OCI-LY3 (cell line): ENCODE data around the gene IGFN1.
"Not testable (repeated sequence)": the region's sequence is repeated elsewhere in the genome, so short reads cannot be mapped to it uniquely, and the experiment has no call there.

Experiments used
- H2AFZ ChIP-seq: fragments of 200-600, 300-600 bp; shearing (Covaris generic); 2 replicates; pipeline ENCODE4 v1.6.0; 2014; ENCODE audit warnings: antibody characterized with exemption, low read depth, low read length
- H3K27ac ChIP-seq: fragments of 200-600, 300-600 bp; sonication (generic); 2 replicates; pipeline ENCODE4 v1.5.1; 2014; ENCODE audit warnings: mild to moderate bottlenecking, low read length, moderate library complexity, mixed read lengths
- H3K27me3 ChIP-seq: fragments of 200-600, 300-600 bp; sonication (generic); 2 replicates; pipeline ENCODE4 v1.6.1; 2014; ENCODE audit warnings: low read depth, low read length, mixed read lengths
- H3K36me3 ChIP-seq: fragments of 200-600, 300-600 bp; sonication (generic); replicated peaks from 2 replicates; pipeline ENCODE3; 2014; ENCODE audit warnings: low read depth, low read length, mixed read lengths
- H3K4me1 ChIP-seq: fragments of 300-600, 200-600 bp; sonication (generic); 2 replicates; pipeline ENCODE4 v1.6.1; 2014; ENCODE audit warnings: low read length, mixed read lengths
- H3K4me2 ChIP-seq: fragments of 200-600, 300-600 bp; sonication (generic); 2 replicates; pipeline ENCODE4 v1.6.1; 2014; ENCODE audit warnings: low read length, mixed read lengths
- H3K4me3 ChIP-seq: fragments of 300-600, 200-600 bp; sonication (generic); 2 replicates; pipeline ENCODE4 v1.5.1; 2014; ENCODE audit warnings: antibody characterized with exemption, mild to moderate bottlenecking, low read length, moderate library complexity
- H3K79me2 ChIP-seq: fragments of 300-600, 200-600 bp; shearing (Covaris generic); 2 replicates; pipeline ENCODE4 v1.6.1; 2014; ENCODE audit warnings: mild to moderate bottlenecking, low read length, mixed read lengths
- H3K9ac ChIP-seq: fragments of 300-600, 200-600 bp; shearing (Covaris generic); 2 replicates; pipeline ENCODE4 v1.6.0; 2014; ENCODE audit warnings: mild to moderate bottlenecking, low read length, moderate library complexity
- H3K9me3 ChIP-seq: fragments of 200-600, 300-600 bp; shearing (Covaris generic); 2 replicates; pipeline ENCODE4 v1.6.1; 2014; ENCODE audit warnings: low read length, mixed read lengths; ENCODE audit not compliant: insufficient read depth
- H4K20me1 ChIP-seq: fragments of 200-600, 300-600 bp; sonication (generic); 2 replicates; pipeline ENCODE4 v1.6.1; 2016; ENCODE audit warnings: low read length, mixed read lengths; ENCODE audit not compliant: insufficient read depth
- CTCF ChIP-seq: fragments of 200-600, 300-600 bp; sonication (generic); IDR thresholded peaks from 2 replicates; pipeline ENCODE4 v1.5.1; 2014; ENCODE audit warnings: antibody characterized with exemption, low read length, low read depth
- EZH2phosphoT487 ChIP-seq: fragments of 200-600 bp; shearing (Covaris generic); IDR thresholded peaks from 2 replicates; pipeline ENCODE4 v1.6.1; 2018; ENCODE audit warnings: antibody characterized with exemption, mixed run types, low read depth

The IGFN1 gene

GRCh38 chr1:201229771-201230635 lies 39.4 kb downstream of the IGFN1 start:
- Histone ChIP-seq H3K4me1 (no peaks in the 10 kb centered on the region), H2AFZ (no peak overlapping the region), H3K9ac (no peak overlapping the region), H3K36me3 (no peaks in the 10 kb centered on the region), H4K20me1 (no peaks in the 10 kb centered on the region), H3K79me2 (no peaks in the 10 kb centered on the region), H3K4me2 (no peak overlapping the region), H3K9me3 (no peaks in the 10 kb centered on the region), H3K27ac (no peak overlapping the region), H3K27me3 (peaks cover 29% of the 10 kb centered on the region), H3K4me3 (no peak overlapping the region)
- peak; percentile 11; the same call in 1 of the 2 replicates for TF ChIP-seq CTCF
- no peak for TF ChIP-seq EZH2phosphoT487

- no peaks in the 10 kb centered on the region for H3K4me1 ChIP-seq
- H3K9me3 ChIP-seq: no peaks in the 10 kb centered on the region
- no peak overlapping the region for H2AFZ ChIP-seq
- H3K79me2 ChIP-seq: no peaks in the 10 kb centered on the region
- no peaks in the 10 kb centered on the region for H4K20me1 ChIP-seq
- no peaks in the 10 kb centered on the region for H3K36me3 ChIP-seq
- H3K4me3 ChIP-seq: no peak overlapping the region
- no peak overlapping the region for H3K4me2 ChIP-seq
- no peak overlapping the region for H3K27ac ChIP-seq
- TF ChIP-seq CTCF (no peak), EZH2phosphoT487 (no peak)
- H3K9ac ChIP-seq: no peak overlapping the region
- peaks cover 29% of the 10 kb centered on the region for H3K27me3 ChIP-seq
Observed at GRCh38 chr1:201230676-201231075, 40.1 kb downstream of the IGFN1 start.

- not testable (repeated sequence) for H3K4me3 ChIP-seq, H4K20me1 ChIP-seq, H2AFZ ChIP-seq, H3K4me1 ChIP-seq, H3K9ac ChIP-seq, H3K4me2 ChIP-seq, H3K27ac ChIP-seq, H3K36me3 ChIP-seq, H3K9me3 ChIP-seq, H3K79me2 ChIP-seq
- H3K27me3 ChIP-seq: peaks cover 40% of the 10 kb centered on the region
Observed at GRCh38 chr1:201239646-201240045, 49.0 kb downstream of the IGFN1 start.

GRCh38 chr1:201240171-201240570 lies 49.5 kb downstream of the IGFN1 start:
- Histone ChIP-seq H2AFZ (no peak overlapping the region), H3K36me3 (no peaks in the 10 kb centered on the region), H3K27ac (no peak overlapping the region), H4K20me1 (no peaks in the 10 kb centered on the region), H3K4me2 (no peak overlapping the region), H3K9me3 (no peaks in the 10 kb centered on the region), H3K27me3 (peaks cover 46% of the 10 kb centered on the region), H3K79me2 (no peaks in the 10 kb centered on the region), H3K4me1 (no peaks in the 10 kb centered on the region), H3K9ac (no peak overlapping the region), H3K4me3 (no peak overlapping the region)
- TF ChIP-seq CTCF: no peak
- no peak for TF ChIP-seq EZH2phosphoT487
